IMR-90 (cell line): Measurements from ENCODE around the gene ABHD12B. TPM values are rescaled to one million over a fixed set of nuclear protein-coding genes. Genes with fewer than 3 reads are reported as not detected.

Source experiments
- ATAC-seq: fragments of 200-7000 bp; cut with Tn5 transposase; 2 replicates; pipeline ENCODE4 v1.9.1; 2020; ENCODE audit warnings: low read depth, mild to moderate bottlenecking, moderate library complexity
- BruUV-seq: library from RNA; stranded (reverse); fragments of 400-500 nt; replicated peaks from 2 replicates; lab custom pipeline; 2021; lab: Mats Ljungman, UMichigan
- CTCF ChIA-PET: fragments of 300-600 bp; formaldehyde crosslinking; extraction: SDS; loops from one replicate; lab custom pipeline; 2021; ENCODE audit warnings: antibody characterized with exemption; lab: Yijun Ruan, JAX
- POLR2A ChIA-PET: fragments of 300-600 bp; sonication (Branson Sonifier 250); formaldehyde crosslinking; loops from one replicate; lab custom pipeline; 2022; ENCODE audit warnings: antibody characterized with exemption; ENCODE audit not compliant: unreplicated experiment; lab: Charles Lee
- DNase-seq: peaks from one replicate; pipeline ENCODE4 v3.0.0; 2013
- H2AFZ ChIP-seq: replicated peaks from 2 replicates; pipeline ENCODE3; 2013; ENCODE audit warnings: low read length, mild to moderate bottlenecking; ENCODE audit not compliant: poor library complexity
- H2AK5ac ChIP-seq: 2 replicates; pipeline ENCODE4 v1.6.1; 2013; ENCODE audit warnings: low read depth, low read length, inconsistent platforms
- H2AK9ac ChIP-seq: replicated peaks from 2 replicates; pipeline ENCODE3; 2013; ENCODE audit warnings: mild to moderate bottlenecking, low read depth, low read length, moderate library complexity; ENCODE audit not compliant: poor library complexity
- H2BK120ac ChIP-seq: 2 replicates; pipeline ENCODE4 v1.6.1; 2013; ENCODE audit warnings: low read depth, low read length, inconsistent platforms
- H2BK15ac ChIP-seq: 3 replicates; pipeline ENCODE4 v1.6.1; 2013; ENCODE audit warnings: low read depth, low read length, inconsistent platforms
- H2BK20ac ChIP-seq: 2 replicates; pipeline ENCODE4 v1.6.1; 2013; ENCODE audit warnings: low read depth, mild to moderate bottlenecking, inconsistent platforms, low read length, moderate library complexity
- H2BK5ac ChIP-seq: 2 replicates; pipeline ENCODE4 v1.6.1; 2013; ENCODE audit warnings: mild to moderate bottlenecking, low read depth, low read length, inconsistent platforms; ENCODE audit not compliant: poor library complexity, severe bottlenecking
- H3K14ac ChIP-seq: replicated peaks from 2 replicates; pipeline ENCODE4 v1.6.1; 2013; ENCODE audit warnings: low read depth, low read length, inconsistent platforms
- H3K18ac ChIP-seq: 2 replicates; pipeline ENCODE4 v1.6.1; 2013; ENCODE audit warnings: low read depth, low read length, control low read depth
- H3K23ac ChIP-seq: 2 replicates; pipeline ENCODE4 v1.6.1; 2013; ENCODE audit warnings: low read depth, low read length, inconsistent platforms
- H3K27ac ChIP-seq: 2 replicates; pipeline ENCODE4 v1.5.1; 2013; ENCODE audit warnings: mild to moderate bottlenecking, control low read depth, low read length; ENCODE audit not compliant: insufficient read depth
- H3K27me3 ChIP-seq: 2 replicates; pipeline ENCODE4 v1.6.1; 2013; ENCODE audit warnings: low read length; ENCODE audit not compliant: control insufficient read depth, insufficient read depth
- H3K36me3 ChIP-seq: 2 replicates; pipeline ENCODE4 v1.6.1; 2013; ENCODE audit warnings: low read length, mixed read lengths; ENCODE audit not compliant: control insufficient read depth, insufficient read depth
- H3K4ac ChIP-seq: 2 replicates; pipeline ENCODE4 v1.6.1; 2013; ENCODE audit warnings: low read depth, low read length, inconsistent platforms
- H3K4me1 ChIP-seq: 2 replicates; pipeline ENCODE4 v1.6.1; 2013; ENCODE audit warnings: low read length, mixed read lengths; ENCODE audit not compliant: control insufficient read depth, insufficient read depth
- H3K4me2 ChIP-seq: 2 replicates; pipeline ENCODE4 v1.6.1; 2013; ENCODE audit warnings: low read depth, mild to moderate bottlenecking, control low read depth, low read length, moderate library complexity
- H3K4me3 ChIP-seq: 2 replicates; pipeline ENCODE4 v1.5.1; 2013; ENCODE audit warnings: low read depth, mild to moderate bottlenecking, control low read depth, low read length, moderate library complexity; ENCODE audit not compliant: insufficient read depth
- H3K56ac ChIP-seq: 2 replicates; pipeline ENCODE4 v1.6.1; 2013; ENCODE audit warnings: low read length, inconsistent platforms; ENCODE audit not compliant: insufficient read depth; ENCODE audit errors: extremely low read depth
- H3K79me1 ChIP-seq, 2 experiments: 2 replicates each; pipeline ENCODE4 v1.6.1; 2013; ENCODE audit warnings: low read length in 2 of 2, inconsistent platforms in 1 of 2, low read depth in 1 of 2
- H3K9ac ChIP-seq: 2 replicates; pipeline ENCODE4 v1.6.1; 2013; ENCODE audit warnings: low read depth, low read length, control low read depth
- H3K9me1 ChIP-seq: 2 replicates; pipeline ENCODE4 v1.6.1; 2013; ENCODE audit warnings: low read length, inconsistent platforms; ENCODE audit not compliant: insufficient read depth
- H3K9me3 ChIP-seq: 2 replicates; pipeline ENCODE4 v1.6.1; 2013; ENCODE audit warnings: low read length; ENCODE audit not compliant: control insufficient read depth, insufficient read depth
- H4K20me1 ChIP-seq: 2 replicates; pipeline ENCODE4 v1.6.1; 2013; ENCODE audit warnings: low read length, inconsistent platforms; ENCODE audit not compliant: insufficient read depth
- H4K5ac ChIP-seq: 2 replicates; pipeline ENCODE4 v1.6.1; 2013; ENCODE audit warnings: mild to moderate bottlenecking, low read depth, low read length, control low read depth
- H4K8ac ChIP-seq, 2 experiments: 2 replicates each; pipeline ENCODE4 v1.6.1; 2013; ENCODE audit warnings: low read depth in 2 of 2, low read length in 2 of 2, control low read depth in 1 of 2, inconsistent platforms in 1 of 2
- H4K91ac ChIP-seq: 2 replicates; pipeline ENCODE4 v1.6.1; 2013; ENCODE audit warnings: low read depth, low read length, inconsistent platforms; ENCODE audit not compliant: insufficient read depth
- BHLHE40 ChIP-seq: fragments of 150-350 bp; IDR thresholded peaks from 2 replicates; pipeline ENCODE4 v1.6.1; 2016; ENCODE audit warnings: mild to moderate bottlenecking, low read depth, low read length
- CEBPB ChIP-seq: IDR thresholded peaks from 2 replicates; pipeline ENCODE4 v1.6.1; 2012; ENCODE audit warnings: low read depth, low read length, improper control_type of control experiment
- CHD1 ChIP-seq: IDR thresholded peaks from 2 replicates; pipeline ENCODE4 v1.6.1; 2012; ENCODE audit warnings: low read depth, low read length, improper control_type of control experiment
- CTCF ChIP-seq: conservative IDR thresholded peaks from 2 replicates; pipeline ENCODE4 v1.5.1; 2012; ENCODE audit warnings: mild to moderate bottlenecking, low read depth, low read length, improper control_type of control experiment
- ELK1 ChIP-seq: fragments of 150-350 bp; IDR thresholded peaks from 2 replicates; pipeline ENCODE4 v1.6.1; 2016; ENCODE audit warnings: low read depth, mild to moderate bottlenecking, low read length, moderate library complexity, borderline replicate concordance
- FOS ChIP-seq: fragments of 150-350 bp; IDR thresholded peaks from 2 replicates; pipeline ENCODE4 v1.6.1; 2016; ENCODE audit warnings: low read depth, low read length
- MAFK ChIP-seq: IDR thresholded peaks from 2 replicates; pipeline ENCODE4 v1.6.1; 2012; ENCODE audit warnings: low read depth, low read length, improper control_type of control experiment
- MAZ ChIP-seq: IDR thresholded peaks from 2 replicates; pipeline ENCODE4 v1.6.1; 2012; ENCODE audit warnings: low read depth, mild to moderate bottlenecking, low read length, improper control_type of control experiment, moderate library complexity, borderline replicate concordance
- MXI1 ChIP-seq: IDR thresholded peaks from 2 replicates; pipeline ENCODE4 v1.6.1; 2012; ENCODE audit warnings: low read depth, mild to moderate bottlenecking, low read length, moderate library complexity, borderline replicate concordance
- NFE2L2 ChIP-seq: fragments of 150-350 bp; IDR thresholded peaks from 2 replicates; pipeline ENCODE4 v1.6.1; 2016; ENCODE audit warnings: low read depth, mild to moderate bottlenecking, low read length
- POLR2A ChIP-seq: IDR thresholded peaks from 2 replicates; pipeline ENCODE4 v1.6.1; 2012; ENCODE audit warnings: mild to moderate bottlenecking, low read depth, low read length
- RAD21 ChIP-seq: IDR thresholded peaks from 2 replicates; pipeline ENCODE4 v1.6.1; 2012; ENCODE audit warnings: low read length, improper control_type of control experiment
- RCOR1 ChIP-seq: IDR thresholded peaks from 2 replicates; pipeline ENCODE4 v1.6.1; 2012; ENCODE audit warnings: mild to moderate bottlenecking, low read length, improper control_type of control experiment; ENCODE audit not compliant: insufficient replicate concordance
- RFX5 ChIP-seq: IDR thresholded peaks from 2 replicates; pipeline ENCODE4 v1.8.0; 2012; ENCODE audit warnings: low read depth, mild to moderate bottlenecking, low read length, moderate library complexity
- SMC3 ChIP-seq: fragments of 150-350 bp; IDR thresholded peaks from 2 replicates; pipeline ENCODE4 v1.6.1; 2016; ENCODE audit warnings: low read depth, mild to moderate bottlenecking, antibody characterized with exemption, low read length, moderate library complexity
- USF2 ChIP-seq: fragments of 150-350 bp; IDR thresholded peaks from 2 replicates; pipeline ENCODE4 v1.6.1; 2017; ENCODE audit warnings: mild to moderate bottlenecking, antibody characterized with exemption, low read length, low read depth
- dilution Hi-C: fragments of 300-500 bp; cut with HindIII; formaldehyde crosslinking; loops from one replicate; pipeline ENCODE4 v1.14.3; 2018; ENCODE audit warnings: low sequenced_read_pairs; ENCODE audit not compliant: unreplicated experiment
- in situ Hi-C: fragments of 300-500 bp; cut with MboI; formaldehyde crosslinking; loops from 3 replicates; pipeline ENCODE4 v1.14.3; 2019; ENCODE audit warnings: low sequenced_read_pairs, inconsistent platforms, mixed read lengths
- intact Hi-C: fragments of 100-400 bp; cut with micrococcal nuclease; formaldehyde crosslinking; loops from 2 replicates; pipeline ENCODE4 v1.10.0; 2022
- polyA plus RNA-seq, 3 experiments: library from polyadenylated mRNA; depleted of rRNA; stranded (reverse); fragments of >200 nt; gene quantifications; 2 replicates each; pipeline ENCODE4 v1.2.3, GENCODE V29; 2012; ENCODE audit warnings: low replicate concordance in 1 of 3
- total RNA-seq: library from RNA; depleted of rRNA; stranded (reverse); fragments of >200 nt; gene quantifications from 2 replicates; pipeline ENCODE4 v1.2.3, GENCODE V29; 2012

ABHD12B gene
- total and polyA plus RNA-seq, 2 of the 4 experiments (the other 2 are of a cell fraction) = 0.18 TPM; not detected in 1

- Histone ChIP-seq H2AK5ac (no peak overlapping the region), H3K14ac (no peak overlapping the region), H3K79me1 (no peaks in the 10 kb centered on the region), H4K20me1 (no peaks in the 10 kb centered on the region), H3K23ac (no peak overlapping the region), H3K4me3 (no peak overlapping the region), H3K36me3 (no peaks in the 10 kb centered on the region), H2BK120ac (no peak overlapping the region), H3K27ac (no peak overlapping the region), H4K5ac (no peak overlapping the region), H3K4me1 (peaks cover 2% of the 10 kb centered on the region; the same call in 1 of the 2 replicates), H3K9me3 (no peaks in the 10 kb centered on the region), H3K9me1 (0 out of 2 replicates have a peak, but pooled peaks cover 5% of the 10 kb centered on the region), H3K56ac (no peak overlapping the region), H3K18ac (no peak overlapping the region), H2BK20ac (no peak overlapping the region), H2AK9ac (no peak overlapping the region), H3K4me2 (no peak overlapping the region), H4K8ac (no peak overlapping the region), H2BK15ac (no peak overlapping the region), H2AFZ (no peak overlapping the region), H4K91ac (no peak overlapping the region), H3K9ac (no peak overlapping the region), H3K27me3 (no peaks in the 10 kb centered on the region), H2BK5ac (no peak overlapping the region), H3K4ac (no peak overlapping the region)
- in situ Hi-C loops = no loop called here
- ATAC-seq (no peak), DNase-seq (no peak)
- TF ChIP-seq ELK1 (no peak), CEBPB (no peak), CTCF (no peak), USF2 (no peak), FOS (no peak), RCOR1 (no peak), RAD21 (no peak), SMC3 (no peak), MAFK (no peak), POLR2A (no peak), BHLHE40 (no peak), RFX5 (no peak), MAZ (no peak), CHD1 (no peak), NFE2L2 (no peak), MXI1 (no peak)
- intact Hi-C loops = no loop called here
- CTCF ChIA-PET = no interaction called here
- POLR2A ChIA-PET = no interaction called here
- no TSS peak for BruUV-seq
- dilution Hi-C loops = no loop called here
These were observed 18.0 kb upstream of the ABHD12B start for GRCh38 chr14:50853891-50854290.
